GM12878 (cell line): ENCODE results near the gene SBF2. TPM values are rescaled to one million over a fixed set of nuclear protein-coding genes. Genes with fewer than 3 reads are reported as not detected.

ENCODE experiments used
- ATAC-seq: fragments of 200-7000 bp; cut with Tn5 transposase; 3 replicates; pipeline ENCODE4 v1.9.1; 2020; ENCODE audit warnings: mild to moderate bottlenecking, moderate library complexity
- BruUV-seq: library from RNA; stranded (reverse); fragments of 400-500 nt; replicated peaks from 2 replicates; lab custom pipeline; 2021; lab: Mats Ljungman, UMichigan
- CTCF ChIA-PET: fragments of 300-600 bp; sonication (Branson Sonifier 250); formaldehyde crosslinking; extraction: SDS; loops from one replicate; lab custom pipeline; 2021; ENCODE audit warnings: inconsistent platforms; lab: Yijun Ruan, JAX
- POLR2A ChIA-PET: fragments of 350-600 bp; formaldehyde crosslinking; extraction: SDS; loops from one replicate; lab custom pipeline; 2021; ENCODE audit warnings: inconsistent platforms; lab: Charles Lee
- RAD21 ChIA-PET: fragments of 300-600 bp; sonication (Branson Sonifier 250); formaldehyde crosslinking; loops from one replicate; lab custom pipeline; 2023; ENCODE audit warnings: antibody characterized with exemption; ENCODE audit not compliant: unreplicated experiment; lab: Charles Lee
- SMC1A ChIA-PET: fragments of 300-600 bp; sonication (Branson Sonifier 250); formaldehyde crosslinking; loops from one replicate; lab custom pipeline; 2023; ENCODE audit not compliant: unreplicated experiment, uncharacterized antibody; lab: Charles Lee
- DNase-seq: peaks from one replicate; pipeline ENCODE4 v3.0.0-alpha.2; 2011; ENCODE audit warnings: low read depth, low spot score
- FAIRE-seq: peaks from 3 replicates; lab custom pipeline; 2011; peaks lifted over from hg19 to GRCh38; lab: Jason Lieb, UNC
- H2AFZ ChIP-seq: 2 replicates; pipeline ENCODE4 v1.6.0; 2011; ENCODE audit warnings: low read depth, low read length, control low read depth; ENCODE audit not compliant: control insufficient read depth
- H3K27ac ChIP-seq: 2 replicates; pipeline ENCODE4 v1.5.1; 2011; ENCODE audit warnings: control low read depth; ENCODE audit not compliant: control insufficient read depth, insufficient read depth
- H3K27me3 ChIP-seq, 2 experiments: replicated peaks in 1 of 2; 2 replicates each; pipeline versions ENCODE4 v1.6.0 to v1.6.1; 2011; ENCODE audit warnings: low read length in 1 of 2; ENCODE audit not compliant: control insufficient read depth in 2 of 2, insufficient read depth in 2 of 2
- H3K36me3 ChIP-seq, 2 experiments: 2 replicates each; pipeline ENCODE4 v1.5.1; 2011; ENCODE audit warnings: low read length in 1 of 2; ENCODE audit not compliant: control insufficient read depth in 2 of 2, insufficient read depth in 2 of 2
- H3K4me1 ChIP-seq: 2 replicates; pipeline ENCODE4 v1.6.1; 2011; ENCODE audit warnings: mild to moderate bottlenecking, low read length, moderate library complexity, mixed read lengths; ENCODE audit not compliant: control insufficient read depth, insufficient read depth
- H3K4me2 ChIP-seq: 2 replicates; pipeline ENCODE4 v1.6.0; 2011; ENCODE audit warnings: control low read depth; ENCODE audit not compliant: control insufficient read depth, insufficient read depth
- H3K4me3 ChIP-seq: fragments of 200-600 bp; sonication (generic); 2 replicates; pipeline ENCODE4 v1.5.1; 2016
- H3K79me2 ChIP-seq: 2 replicates; pipeline ENCODE4 v1.6.0; 2011; ENCODE audit warnings: low read length; ENCODE audit not compliant: control insufficient read depth, insufficient read depth
- H3K9ac ChIP-seq: 2 replicates; pipeline ENCODE4 v1.8.0; 2011; ENCODE audit warnings: low read length, control low read depth, mixed read lengths; ENCODE audit not compliant: control insufficient read depth, insufficient read depth
- H3K9me3 ChIP-seq: replicated peaks from 3 replicates; pipeline ENCODE4 v1.5.1; 2011; ENCODE audit warnings: mild to moderate bottlenecking, low read length; ENCODE audit not compliant: control insufficient read depth, insufficient read depth
- H4K20me1 ChIP-seq: 2 replicates; pipeline ENCODE4 v1.6.0; 2011; ENCODE audit not compliant: control insufficient read depth, insufficient read depth
- GABPA ChIP-seq: IDR thresholded peaks from 2 replicates; pipeline ENCODE4 v1.6.1; 2014; ENCODE audit warnings: antibody characterized with exemption, low read depth, mild to moderate bottlenecking, inconsistent platforms
- HDAC6 ChIP-seq: fragments of 200-600 bp; sonication (generic); IDR thresholded peaks from one replicate; pipeline ENCODE4 v1.8.0; 2017; ENCODE audit warnings: antibody characterized with exemption; ENCODE audit not compliant: unreplicated experiment
- KLF5 ChIP-seq: fragments of 450-650 bp; IDR thresholded peaks from 2 replicates; pipeline ENCODE4 v1.6.1; 2014; ENCODE audit warnings: mild to moderate bottlenecking; ENCODE audit not compliant: partially characterized antibody
- NR2C2 ChIP-seq: IDR thresholded peaks from 2 replicates; pipeline ENCODE4 v1.6.1; 2011; ENCODE audit warnings: borderline replicate concordance, low read depth; ENCODE audit not compliant: control insufficient read depth, insufficient read length
- NRF1 ChIP-seq: conservative IDR thresholded peaks from 2 replicates; pipeline ENCODE4 v1.6.1; 2011; ENCODE audit warnings: mild to moderate bottlenecking, low read depth, low read length, improper control_type of control experiment
- RBBP5 ChIP-seq: fragments of 200-600 bp; sonication (generic); conservative IDR thresholded peaks from 2 replicates; pipeline ENCODE4 v1.6.1; 2016
- RELB ChIP-seq: fragments of 450-650 bp; IDR thresholded peaks from 2 replicates; pipeline ENCODE4 v1.6.1; 2017; ENCODE audit warnings: low read depth, mild to moderate bottlenecking, moderate library complexity
- RUNX3 ChIP-seq: IDR thresholded peaks from 2 replicates; pipeline ENCODE4 v1.6.1; 2012; ENCODE audit warnings: low read length, inconsistent platforms
- SKIL ChIP-seq: fragments of 450-650 bp; IDR thresholded peaks from 2 replicates; pipeline ENCODE4 v1.6.1; 2017; ENCODE audit warnings: mild to moderate bottlenecking, low read depth, inconsistent platforms; ENCODE audit not compliant: poor library complexity, severe bottlenecking
- SMAD1 ChIP-seq: fragments of 450-650 bp; IDR thresholded peaks from 2 replicates; pipeline ENCODE4 v1.6.1; 2018; ENCODE audit warnings: mild to moderate bottlenecking, low read depth; ENCODE audit not compliant: partially characterized antibody
- SMAD5 ChIP-seq: IDR thresholded peaks from 2 replicates; pipeline ENCODE4 v1.6.1; 2016; ENCODE audit warnings: antibody characterized with exemption, low read depth
- SRF ChIP-seq, 2 experiments: IDR thresholded peaks; 2 replicates each; pipeline ENCODE4 v1.6.1; 2011; ENCODE audit warnings: low read depth in 2 of 2, low read length in 2 of 2, mild to moderate bottlenecking in 1 of 2, moderate library complexity in 1 of 2
- YBX1 ChIP-seq: fragments of 450-650 bp; IDR thresholded peaks from 2 replicates; pipeline ENCODE4 v1.6.1; 2016; ENCODE audit warnings: antibody characterized with exemption
- ZBTB40 ChIP-seq: fragments of 450-650 bp; IDR thresholded peaks from 2 replicates; pipeline ENCODE4 v1.6.1; 2016; ENCODE audit warnings: mild to moderate bottlenecking, moderate library complexity, borderline replicate concordance
- ZNF217 ChIP-seq: fragments of 450-650 bp; IDR thresholded peaks from 2 replicates; pipeline ENCODE4 v1.6.1; 2017; ENCODE audit warnings: antibody characterized with exemption, mild to moderate bottlenecking
- ZNF274 ChIP-seq: IDR thresholded peaks from one replicate; pipeline ENCODE4 v1.8.0; 2011; ENCODE audit not compliant: insufficient read length, insufficient read depth
- ZSCAN29 ChIP-seq: fragments of 450-650 bp; IDR thresholded peaks from 2 replicates; pipeline ENCODE4 v1.6.1; 2017; ENCODE audit warnings: mild to moderate bottlenecking, moderate library complexity
- WGBS: methylation state at CpG from one replicate; pipeline ENCODE4 v1.1.6; 2016; ENCODE audit warnings: low lambda C conversion rate; ENCODE audit not compliant: insufficient replicate concordance, insufficient coverage; ENCODE audit errors: missing lambda C conversion rate; 5-methylcytosine and 5-hydroxymethylcytosine counted together
- in situ Hi-C: fragments of 300-500 bp; cut with MboI; formaldehyde crosslinking; loops from 9 replicates; pipeline ENCODE4 v1.14.3; 2018; ENCODE audit warnings: mixed read lengths
- intact Hi-C: fragments of 100-400 bp; cut with micrococcal nuclease; formaldehyde crosslinking; loops from one replicate; pipeline ENCODE4 v1.14.2; 2022; ENCODE audit not compliant: unreplicated experiment
- polyA plus RNA-seq, 11 experiments: library from polyadenylated mRNA; depleted of rRNA in 4 of 11; unstranded in 6 of 11; stranded (reverse) in 5 of 11; fragments of >200 nt; fragmentation: Nextera tagmentation in 4 of 11; fragmentation: Illumina TruSeq in 1 of 11; extraction: Ambion mirVana in 4 of 11; extraction: Trizol in 1 of 11; gene quantifications; 1 replicate in 1 of 11; 2 replicates in 10 of 11; pipeline versions ENCODE4 v1.2.1 to v1.2.3, GENCODE V29; 2011 to 2016; ENCODE audit warnings: inconsistent platforms in 2 of 11, missing spikeins in 2 of 11, low read depth in 1 of 11
- total RNA-seq, 4 experiments: library from RNA; depleted of rRNA in 3 of 4; stranded (reverse); fragments of >200 nt in 3 of 4; fragmentation: Illumina TruSeq in 1 of 4; extraction: Trizol in 1 of 4; gene quantifications; 2 replicates each; pipeline versions ENCODE4 v1.2.1 to v1.2.3, GENCODE V29; 2013 to 2021

The SBF2 gene
- total and polyA plus RNA-seq, 10 of the 15 experiments (the other 5 are each of a cell fraction or from before 2014, with no cell fraction given) = 0.24 to 2.3 (median 1.1) TPM

- BruUV-seq = no TSS peak
- Histone ChIP-seq H2AFZ (no peak overlapping the region), H3K36me3 (no peaks in the 10 kb centered on the region), H3K4me1 (no peaks in the 10 kb centered on the region), H3K79me2 (no peaks in the 10 kb centered on the region), H3K9me3 (no peaks in the 10 kb centered on the region), H3K4me3 (no peak overlapping the region), H3K9ac (no peak overlapping the region), H3K27me3 (no peaks in the 10 kb centered on the region; a peak in 1 of 4 replicates), H4K20me1 (no peaks in the 10 kb centered on the region), H3K27ac (no peak overlapping the region), H3K4me2 (no peak overlapping the region)
- POLR2A ChIA-PET = no interaction called here
- DNase-seq = no peak
- SMC1A ChIA-PET = no interaction called here
- intact Hi-C loops (no loop called here), in situ Hi-C loops (no loop called here)
- CTCF ChIA-PET = interaction anchor here (1.1 to 1.2 kb wide), 2 partner anchors 18 to 83 kb away, joined by 3 to 4 read pairs; no protein-coding TSS in a partner anchor
- no peak for ATAC-seq
- RAD21 ChIA-PET = no interaction called here
- no peak for FAIRE-seq
- WGBS = 0% methylated on average over 2 of the region's 2 CpGs
- TF ChIP-seq RBBP5 (no peak), SRF (IDR thresholded peaks at IDR 0.05; ENCODE audit: low read depth in 2 of 2, low read length in 2 of 2) (no peak), RUNX3 (no peak), NR2C2 (no peak), SKIL (no peak), YBX1 (no peak), GABPA (no peak), ZBTB40 (no peak), KLF5 (no peak), SMAD1 (no peak), HDAC6 (no peak), NRF1 (no peak), ZSCAN29 (no peak), ZNF217 (no peak), ZNF274 (no peak), SMAD5 (no peak), RELB (no peak)
These were observed 68.5 kb downstream of the SBF2 start for GRCh38 chr11:10225553-10225952.
